Upper lobe of left lung (tissue), 6 donors: ENCODE data around the gene STYXL1. TPM values are rescaled to one million over a fixed set of nuclear protein-coding genes. Genes with fewer than 3 reads are reported as not detected.

ENCODE experiments used
- ATAC-seq, 2 donors: fragments of 200-7000 bp; cut with Tn5 transposase; one replicate each; pipeline ENCODE4 v1.9.1; 2022; ENCODE audit warnings: mild to moderate bottlenecking in 2 of 2, moderate library complexity in 2 of 2; ENCODE audit not compliant: low FRiP score in 2 of 2
- DNase-seq, 2 donors: peaks; one replicate each; pipeline ENCODE4 v3.0.0-alpha.2; 2019 to 2020
- H3K27ac ChIP-seq, 4 donors: fragments of 200-600 bp; sonication (generic); one replicate each; pipeline ENCODE4 v1.5.1; 2016 to 2019
- H3K27me3 ChIP-seq, 4 donors: fragments of 200-600 bp; sonication (generic); one replicate each; pipeline ENCODE4 v1.5.1; 2017 to 2019
- H3K36me3 ChIP-seq, 4 donors: fragments of 200-600 bp; sonication (generic); one replicate each; pipeline ENCODE4 v1.5.1; 2016 to 2019
- H3K4me1 ChIP-seq, 4 donors: fragments of 200-600 bp; sonication (generic); one replicate each; pipeline ENCODE4 v1.5.1; 2018 to 2019
- H3K4me3 ChIP-seq, 4 donors: fragments of 200-600 bp; sonication (generic); one replicate each; pipeline ENCODE4 v1.5.1; 2017 to 2019; ENCODE audit warnings: mild to moderate bottlenecking in 2 of 4, moderate library complexity in 1 of 4
- H3K9me3 ChIP-seq, 4 donors: fragments of 200-600 bp; sonication (generic); one replicate each; pipeline ENCODE4 v1.5.1; 2018 to 2019
- EP300 ChIP-seq, 4 donors: sonication (generic); formaldehyde crosslinking; IDR thresholded peaks; one replicate each; pipeline ENCODE4 v1.5.1; 2017; ENCODE audit warnings: antibody characterized with exemption in 4 of 4, control low read depth in 2 of 4
- POLR2A ChIP-seq, 4 donors: fragments of 450-650 bp; IDR thresholded peaks; one replicate each; pipeline ENCODE4 v1.5.1; 2016 to 2017; ENCODE audit warnings: antibody characterized with exemption in 4 of 4, mild to moderate bottlenecking in 2 of 4
- POLR2AphosphoS5 ChIP-seq, 2 donors: sonication (generic); formaldehyde crosslinking; IDR thresholded peaks; one replicate each; pipeline ENCODE4 v1.5.1; 2017; ENCODE audit warnings: antibody characterized with exemption in 2 of 2
- WGBS, 2 donors: methylation state at CpG; one replicate each; pipeline ENCODE4 v1.1.5; 2017 to 2018; 5-methylcytosine and 5-hydroxymethylcytosine counted together
- total RNA-seq, 6 donors: library from RNA; depleted of rRNA in 4 of 6; stranded (reverse); fragments of >200 nt in 4 of 6; gene quantifications; one replicate each; pipeline versions ENCODE4 v1.1.0 to v1.2.1, GENCODE V29; 2016 to 2021
- TF ChIP-seq, protein P1 (sequence below), 6 experiments: fragments of 450-650 bp in 4 of 6; fragments of 200-600 bp in 2 of 6; sonication (generic) in 2 of 6; IDR thresholded peaks; one replicate each; pipeline ENCODE4 v1.5.1; 2016 to 2019; ENCODE audit warnings: antibody characterized with exemption in 6 of 6
- donor health status: DM: no; HTN: no; CAD: no; lungs with moderate emphysema.
- donor health status: DM: no; HTN: yes; CAD: no; lungs with severe emphysema.

STYXL1 gene
- total RNA-seq, 6 donors from 2014 or later = 11.1 to 71.2 (median 23.5) TPM

- Histone ChIP-seq H3K27ac (peak overlapping the region in 2 of 4 donors; percentile 21 to 27), H3K27me3 (no peaks in the 10 kb centered on the region), H3K4me1 (no peaks in the 10 kb centered on the region), H3K4me3 (no peak overlapping the region), H3K36me3 (peaks cover 46 to 76% (median 62%) of the 10 kb centered on the region in 4 donors), H3K9me3 (no peaks in the 10 kb centered on the region)
- 91 to 92% methylated on average over 14 to 21 of the region's 22 CpGs for WGBS, 2 donors
- TF ChIP-seq, protein P1, sequence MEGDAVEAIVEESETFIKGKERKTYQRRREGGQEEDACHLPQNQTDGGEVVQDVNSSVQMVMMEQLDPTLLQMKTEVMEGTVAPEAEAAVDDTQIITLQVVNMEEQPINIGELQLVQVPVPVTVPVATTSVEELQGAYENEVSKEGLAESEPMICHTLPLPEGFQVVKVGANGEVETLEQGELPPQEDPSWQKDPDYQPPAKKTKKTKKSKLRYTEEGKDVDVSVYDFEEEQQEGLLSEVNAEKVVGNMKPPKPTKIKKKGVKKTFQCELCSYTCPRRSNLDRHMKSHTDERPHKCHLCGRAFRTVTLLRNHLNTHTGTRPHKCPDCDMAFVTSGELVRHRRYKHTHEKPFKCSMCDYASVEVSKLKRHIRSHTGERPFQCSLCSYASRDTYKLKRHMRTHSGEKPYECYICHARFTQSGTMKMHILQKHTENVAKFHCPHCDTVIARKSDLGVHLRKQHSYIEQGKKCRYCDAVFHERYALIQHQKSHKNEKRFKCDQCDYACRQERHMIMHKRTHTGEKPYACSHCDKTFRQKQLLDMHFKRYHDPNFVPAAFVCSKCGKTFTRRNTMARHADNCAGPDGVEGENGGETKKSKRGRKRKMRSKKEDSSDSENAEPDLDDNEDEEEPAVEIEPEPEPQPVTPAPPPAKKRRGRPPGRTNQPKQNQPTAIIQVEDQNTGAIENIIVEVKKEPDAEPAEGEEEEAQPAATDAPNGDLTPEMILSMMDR (IDR thresholded peaks at IDR 0.05) = no peak
- no peak for TF ChIP-seq POLR2A (IDR thresholded peaks at IDR 0.05)
- no peak for TF ChIP-seq POLR2AphosphoS5 (IDR thresholded peaks at IDR 0.05)
- no peak for DNase-seq
- no peak for ATAC-seq
These were observed 67.9 kb downstream of the STYXL1 start for GRCh38 chr7:75979759-75980429.

DNA sequence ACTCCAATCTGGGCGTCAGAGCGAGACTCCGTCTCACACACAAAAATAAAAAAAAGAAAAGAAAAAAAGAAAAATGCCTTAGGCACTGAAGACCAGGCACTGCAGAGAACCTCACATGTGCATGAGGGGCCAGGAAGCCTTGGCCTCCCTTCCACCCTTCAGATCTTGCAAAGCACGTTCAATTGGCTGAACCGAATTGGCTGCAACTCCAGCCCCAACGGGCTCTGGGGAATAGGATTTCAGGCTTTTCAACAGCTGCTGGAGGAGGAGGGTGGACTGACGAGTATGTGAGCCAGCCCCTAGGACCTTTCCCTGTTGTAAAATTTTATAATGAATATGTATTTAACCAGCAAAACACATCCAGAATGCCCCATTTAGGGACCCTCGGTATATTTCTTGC lies 70.1 kb downstream of the STYXL1 start:
- H3K36me3 ChIP-seq = peaks cover 28 to 73% (median 51%) of the 10 kb centered on the region in 4 donors
- no peak for DNase-seq
- no peak overlapping the region for H3K4me3 ChIP-seq

DNA sequence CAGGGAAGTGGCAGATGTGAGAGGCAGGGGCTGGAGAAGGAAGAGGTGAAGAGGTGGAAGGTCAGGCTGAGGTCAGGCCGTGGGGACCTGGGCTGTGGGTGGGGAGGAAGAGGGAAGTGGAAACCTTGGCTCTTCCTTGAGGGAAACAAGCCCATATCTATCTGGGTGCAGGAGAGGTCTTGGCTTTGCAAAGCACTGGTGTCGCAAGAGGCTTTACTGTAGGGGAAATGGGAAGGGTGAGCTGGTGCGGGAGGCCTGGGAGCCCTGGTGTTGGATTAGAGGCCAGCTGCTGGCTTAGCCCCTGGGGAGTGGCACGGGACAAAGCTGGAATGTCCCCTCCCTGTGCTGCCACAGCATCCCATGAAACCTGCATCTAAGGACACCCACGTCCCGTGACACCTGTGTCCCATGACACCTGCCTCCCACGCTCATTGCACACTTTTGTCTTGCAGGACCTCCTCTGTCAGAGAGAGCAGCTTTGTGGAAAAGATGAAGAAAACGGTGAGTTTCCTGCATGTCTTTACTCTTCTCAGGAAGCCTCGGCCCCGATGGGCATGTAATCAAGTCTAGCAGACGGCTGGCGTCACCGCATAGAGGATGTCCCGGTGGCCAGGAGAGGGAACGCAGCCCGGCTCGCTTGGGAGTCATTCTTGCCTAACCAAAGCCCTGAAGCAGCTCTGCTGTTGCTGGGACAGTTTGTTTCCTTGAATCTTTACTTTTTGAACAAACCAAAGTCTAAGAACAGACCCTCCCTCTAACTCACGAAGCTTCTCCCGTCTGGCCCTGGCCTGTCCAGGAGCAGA lies 75.6 kb downstream of the STYXL1 start:
- H3K36me3 ChIP-seq = peaks cover 3 to 46% (median 14%) of the 10 kb centered on the region in 4 donors
- DNase-seq (peak in 1 of 2 donors; percentile 65), ATAC-seq (peak; percentile 53 to 58)
- H3K27ac ChIP-seq = peak overlapping the region; percentile 21 to 72 (median 55)
- TF ChIP-seq POLR2A (IDR thresholded peaks at IDR 0.05) (no peak), POLR2AphosphoS5 (IDR thresholded peaks at IDR 0.05) (peak; percentile 31 to 44), EP300 (IDR thresholded peaks at IDR 0.05) (no peak)
- TF ChIP-seq, protein P1 (IDR thresholded peaks at IDR 0.05) = peak in 3 of 6 experiments; percentile 14 to 52 (median 28)
- no peaks in the 10 kb centered on the region for H3K9me3 ChIP-seq
- WGBS, 2 donors = 67 to 70% methylated on average over 19 of the region's 19 CpGs
- H3K27me3 ChIP-seq = no peaks in the 10 kb centered on the region
- H3K4me3 ChIP-seq = no peak overlapping the region
- H3K4me1 ChIP-seq = peaks cover 25 to 43% (median 38%) of the 10 kb centered on the region in 4 donors

More for the DNA sequence above, 70.1 kb downstream of the STYXL1 start:
- TF ChIP-seq, protein P1 (IDR thresholded peaks at IDR 0.05) = no peak
- TF ChIP-seq POLR2A (IDR thresholded peaks at IDR 0.05) (no peak), POLR2AphosphoS5 (IDR thresholded peaks at IDR 0.05) (no peak), EP300 (IDR thresholded peaks at IDR 0.05) (no peak)
- ATAC-seq = peak in 1 of 2 donors; percentile 69
- Histone ChIP-seq H3K27me3 (no peaks in the 10 kb centered on the region), H3K9me3 (no peaks in the 10 kb centered on the region), H3K27ac (no peak overlapping the region), H3K4me1 (peaks cover 0 to 7% (median under 1%) of the 10 kb centered on the region in 4 donors)
- 62 to 70% methylated on average over 8 of the region's 8 CpGs for WGBS, 2 donors

DNA sequence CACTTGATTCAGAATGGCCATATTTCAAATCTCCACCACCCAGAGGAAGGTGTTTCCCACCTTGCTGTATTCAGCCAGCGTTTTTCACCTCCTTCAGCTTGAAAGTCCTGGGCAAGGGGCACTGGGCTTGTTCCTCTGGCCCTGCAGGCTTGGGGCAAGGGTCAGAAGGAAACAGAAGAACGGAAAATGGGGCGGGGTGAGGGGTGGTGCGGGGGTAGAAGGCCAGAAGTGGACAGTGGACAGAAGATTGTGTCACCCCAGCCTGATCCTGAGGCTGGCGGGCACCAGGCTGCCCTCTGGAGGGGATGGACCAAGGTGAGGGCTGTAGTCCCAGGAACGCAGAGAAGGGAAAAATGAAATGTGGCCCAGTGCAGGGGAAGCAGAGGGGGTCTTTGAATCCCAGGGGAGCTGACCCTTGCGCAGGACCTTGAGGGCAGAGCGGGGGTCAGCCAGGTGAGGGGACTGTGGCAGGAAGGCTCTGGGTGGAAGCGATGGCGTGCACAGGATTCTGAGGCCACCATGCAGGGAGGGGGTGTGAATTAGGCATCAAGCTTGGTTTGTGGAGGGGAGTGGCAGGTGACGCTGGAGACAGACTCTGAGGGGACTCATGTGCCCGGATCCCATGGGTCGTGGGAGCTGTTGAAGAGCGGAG lies 76.4 kb downstream of the STYXL1 start:
- TF ChIP-seq EP300 (IDR thresholded peaks at IDR 0.05) (no peak), POLR2A (IDR thresholded peaks at IDR 0.05) (no peak), POLR2AphosphoS5 (IDR thresholded peaks at IDR 0.05) (no peak)
- TF ChIP-seq, protein P1 (IDR thresholded peaks at IDR 0.05) = no peak
- ATAC-seq (peak in 1 of 2 donors; percentile 9), DNase-seq (no peak)
- WGBS, 2 donors = 79 to 80% methylated on average over 14 of the region's 14 CpGs
- Histone ChIP-seq H3K36me3 (peaks cover 3 to 46% (median 14%) of the 10 kb centered on the region in 4 donors), H3K4me3 (no peak overlapping the region), H3K9me3 (no peaks in the 10 kb centered on the region), H3K27ac (peak overlapping the region; percentile 21 to 72 (median 55)), H3K27me3 (no peaks in the 10 kb centered on the region), H3K4me1 (peaks cover 30 to 48% (median 42%) of the 10 kb centered on the region in 4 donors)
